Gastrocnemius medialis (tissue), 4 donors: ENCODE measurements around the gene ZNF565.

ENCODE experiments used
- POLR2A ChIP-seq, 2 donors: fragments of 450-650 bp; IDR thresholded peaks; one replicate each; pipeline ENCODE4 v1.6.1; 2017; ENCODE audit warnings: antibody characterized with exemption in 2 of 2, mild to moderate bottlenecking in 2 of 2, moderate library complexity in 2 of 2
- TF ChIP-seq, protein P1 (sequence below), 5 experiments: fragments of 450-650 bp in 3 of 5; fragments of 200-600 bp in 2 of 5; sonication (generic) in 2 of 5; IDR thresholded peaks in 4 of 5; conservative IDR thresholded peaks in 1 of 5; 1 replicate in 4 of 5; 2 replicates in 1 of 5; pipeline ENCODE4 v1.5.1; 2016 to 2019; ENCODE audit warnings: antibody characterized with exemption in 5 of 5, mild to moderate bottlenecking in 3 of 5, moderate library complexity in 3 of 5

DNA sequence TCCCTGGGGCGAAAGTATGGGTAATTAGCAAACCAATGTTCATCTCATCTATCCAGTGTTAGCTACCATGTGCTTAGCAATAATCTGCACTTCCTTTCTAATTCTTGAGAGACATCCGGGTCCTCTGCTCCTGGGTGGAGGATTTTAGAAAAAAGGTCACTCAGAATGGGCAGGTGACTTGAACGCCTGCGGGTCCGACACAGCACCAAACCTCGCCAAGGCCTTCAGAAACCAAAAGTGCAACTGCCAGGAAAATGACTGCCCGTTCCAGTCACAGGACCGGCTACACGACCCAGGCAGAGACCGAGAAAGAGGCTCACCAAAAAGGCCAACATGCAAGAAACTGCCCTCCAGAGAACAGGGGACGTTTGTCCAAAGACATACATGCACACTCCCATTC lies 40.4 kb upstream of the ZNF565 start:
- TF ChIP-seq, protein P1, sequence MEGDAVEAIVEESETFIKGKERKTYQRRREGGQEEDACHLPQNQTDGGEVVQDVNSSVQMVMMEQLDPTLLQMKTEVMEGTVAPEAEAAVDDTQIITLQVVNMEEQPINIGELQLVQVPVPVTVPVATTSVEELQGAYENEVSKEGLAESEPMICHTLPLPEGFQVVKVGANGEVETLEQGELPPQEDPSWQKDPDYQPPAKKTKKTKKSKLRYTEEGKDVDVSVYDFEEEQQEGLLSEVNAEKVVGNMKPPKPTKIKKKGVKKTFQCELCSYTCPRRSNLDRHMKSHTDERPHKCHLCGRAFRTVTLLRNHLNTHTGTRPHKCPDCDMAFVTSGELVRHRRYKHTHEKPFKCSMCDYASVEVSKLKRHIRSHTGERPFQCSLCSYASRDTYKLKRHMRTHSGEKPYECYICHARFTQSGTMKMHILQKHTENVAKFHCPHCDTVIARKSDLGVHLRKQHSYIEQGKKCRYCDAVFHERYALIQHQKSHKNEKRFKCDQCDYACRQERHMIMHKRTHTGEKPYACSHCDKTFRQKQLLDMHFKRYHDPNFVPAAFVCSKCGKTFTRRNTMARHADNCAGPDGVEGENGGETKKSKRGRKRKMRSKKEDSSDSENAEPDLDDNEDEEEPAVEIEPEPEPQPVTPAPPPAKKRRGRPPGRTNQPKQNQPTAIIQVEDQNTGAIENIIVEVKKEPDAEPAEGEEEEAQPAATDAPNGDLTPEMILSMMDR (IDR thresholded peaks at IDR 0.05 in 4 of 5, conservative IDR thresholded peaks at IDR 0.05 in 1 of 5), result no peak
- TF ChIP-seq POLR2A (IDR thresholded peaks at IDR 0.05), result no peak
